ENCODE data around the gene CSNK1A1. TPM values are rescaled to one million over a fixed set of nuclear protein-coding genes. Genes with fewer than 3 reads are reported as not detected.

The CSNK1A1 gene
- total RNA-seq, 3 donors from 2014 or later = 151 to 350 (median 287) TPM

DNA sequence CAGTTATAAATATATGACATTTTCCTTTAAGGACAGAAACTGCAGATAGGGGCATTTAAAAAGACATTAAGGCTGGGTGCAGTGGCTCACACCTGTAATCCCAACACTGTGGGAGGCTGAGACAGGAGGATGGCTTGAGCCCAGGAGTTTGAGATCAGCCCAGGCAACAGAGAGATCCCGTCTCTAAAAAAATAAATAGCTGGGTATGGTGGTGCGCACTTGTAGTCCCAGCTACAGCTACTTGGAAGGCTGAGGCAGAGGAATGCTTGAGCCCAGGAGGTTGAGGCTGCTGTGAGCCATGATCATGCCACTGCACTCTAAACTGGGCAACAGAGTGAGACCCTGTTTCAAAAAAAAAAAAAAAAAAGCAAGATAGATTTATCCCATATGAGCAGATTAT, 63.6 kb downstream of the CSNK1A1 start:
- Histone ChIP-seq H3K27ac (peak overlapping the region; percentile 97 to 98), H3K4me3 (no peak overlapping the region), H3K4me1 (peaks cover 11 to 38% of the 10 kb centered on the region in 2 donors), H3K36me3 (no peaks in the 10 kb centered on the region), H3K27me3 (no peaks in the 10 kb centered on the region), H3K9me3 (no peaks in the 10 kb centered on the region)
- TF ChIP-seq, protein P1, sequence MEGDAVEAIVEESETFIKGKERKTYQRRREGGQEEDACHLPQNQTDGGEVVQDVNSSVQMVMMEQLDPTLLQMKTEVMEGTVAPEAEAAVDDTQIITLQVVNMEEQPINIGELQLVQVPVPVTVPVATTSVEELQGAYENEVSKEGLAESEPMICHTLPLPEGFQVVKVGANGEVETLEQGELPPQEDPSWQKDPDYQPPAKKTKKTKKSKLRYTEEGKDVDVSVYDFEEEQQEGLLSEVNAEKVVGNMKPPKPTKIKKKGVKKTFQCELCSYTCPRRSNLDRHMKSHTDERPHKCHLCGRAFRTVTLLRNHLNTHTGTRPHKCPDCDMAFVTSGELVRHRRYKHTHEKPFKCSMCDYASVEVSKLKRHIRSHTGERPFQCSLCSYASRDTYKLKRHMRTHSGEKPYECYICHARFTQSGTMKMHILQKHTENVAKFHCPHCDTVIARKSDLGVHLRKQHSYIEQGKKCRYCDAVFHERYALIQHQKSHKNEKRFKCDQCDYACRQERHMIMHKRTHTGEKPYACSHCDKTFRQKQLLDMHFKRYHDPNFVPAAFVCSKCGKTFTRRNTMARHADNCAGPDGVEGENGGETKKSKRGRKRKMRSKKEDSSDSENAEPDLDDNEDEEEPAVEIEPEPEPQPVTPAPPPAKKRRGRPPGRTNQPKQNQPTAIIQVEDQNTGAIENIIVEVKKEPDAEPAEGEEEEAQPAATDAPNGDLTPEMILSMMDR (IDR thresholded peaks at IDR 0.05) = no peak
- TF ChIP-seq POLR2A (IDR thresholded peaks at IDR 0.05) (no peak), POLR2AphosphoS5 (IDR thresholded peaks at IDR 0.05) (no peak)
- intact Hi-C loops (cut with DNase I; ENCODE audit: low total_unique reads) = no loop called here
- no peak for DNase-seq (ENCODE audit: low spot score in 2 of 2)

DNA sequence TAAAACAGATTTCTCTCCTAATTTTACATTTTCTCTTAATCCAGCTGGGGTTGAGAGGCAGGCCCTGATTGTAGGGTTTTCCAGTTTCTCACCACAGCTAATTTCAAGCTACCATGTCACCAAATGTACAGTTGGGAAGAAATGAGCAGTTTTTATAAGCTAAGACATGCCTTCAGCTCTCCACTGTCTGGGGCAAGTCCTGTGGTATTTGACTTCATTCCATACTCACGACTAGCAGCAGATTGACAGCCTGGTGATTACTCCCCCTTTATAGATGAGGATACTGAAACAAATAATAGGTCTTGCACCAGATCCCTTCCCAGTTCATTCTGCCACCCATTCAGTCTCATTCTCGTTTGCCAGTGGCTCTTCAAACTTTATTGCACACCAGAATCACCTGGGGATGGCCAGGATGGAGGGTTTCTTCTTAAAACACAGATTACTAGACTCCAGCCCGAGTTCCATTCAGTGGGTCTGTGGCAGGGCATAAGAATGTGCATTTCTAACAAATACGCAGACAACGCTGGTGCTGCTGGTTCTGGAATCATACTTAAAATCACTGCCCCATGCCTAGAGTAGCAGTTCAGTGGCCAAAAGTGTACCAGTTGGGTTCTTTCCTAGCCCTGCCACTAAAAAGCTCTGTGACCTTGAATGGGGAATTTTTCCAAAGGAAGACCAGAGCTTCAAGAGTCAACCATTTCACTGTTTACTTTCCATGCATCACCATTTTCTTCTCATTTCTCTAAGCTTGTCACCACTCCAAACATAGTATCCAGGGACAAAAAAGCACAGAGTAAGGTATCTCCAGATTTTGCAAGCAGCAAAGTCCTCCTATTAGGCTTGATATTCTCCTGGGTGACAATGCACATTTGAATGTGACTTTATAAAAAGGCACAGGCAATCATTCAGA, 64.3 kb downstream of the CSNK1A1 start:
- no peaks in the 10 kb centered on the region for H3K36me3 ChIP-seq
- intact Hi-C loops (cut with DNase I; ENCODE audit: low total_unique reads) = no loop called here
- H3K27me3 ChIP-seq = no peaks in the 10 kb centered on the region
- DNase-seq (ENCODE audit: low spot score in 2 of 2) = no peak
- H3K4me1 ChIP-seq = peaks cover 11 to 34% of the 10 kb centered on the region in 2 donors
- H3K27ac ChIP-seq = peak overlapping the region; percentile 97 to 98
- no peak overlapping the region for H3K4me3 ChIP-seq
- no peak for TF ChIP-seq POLR2AphosphoS5 (IDR thresholded peaks at IDR 0.05)
- no peaks in the 10 kb centered on the region for H3K9me3 ChIP-seq

DNA sequence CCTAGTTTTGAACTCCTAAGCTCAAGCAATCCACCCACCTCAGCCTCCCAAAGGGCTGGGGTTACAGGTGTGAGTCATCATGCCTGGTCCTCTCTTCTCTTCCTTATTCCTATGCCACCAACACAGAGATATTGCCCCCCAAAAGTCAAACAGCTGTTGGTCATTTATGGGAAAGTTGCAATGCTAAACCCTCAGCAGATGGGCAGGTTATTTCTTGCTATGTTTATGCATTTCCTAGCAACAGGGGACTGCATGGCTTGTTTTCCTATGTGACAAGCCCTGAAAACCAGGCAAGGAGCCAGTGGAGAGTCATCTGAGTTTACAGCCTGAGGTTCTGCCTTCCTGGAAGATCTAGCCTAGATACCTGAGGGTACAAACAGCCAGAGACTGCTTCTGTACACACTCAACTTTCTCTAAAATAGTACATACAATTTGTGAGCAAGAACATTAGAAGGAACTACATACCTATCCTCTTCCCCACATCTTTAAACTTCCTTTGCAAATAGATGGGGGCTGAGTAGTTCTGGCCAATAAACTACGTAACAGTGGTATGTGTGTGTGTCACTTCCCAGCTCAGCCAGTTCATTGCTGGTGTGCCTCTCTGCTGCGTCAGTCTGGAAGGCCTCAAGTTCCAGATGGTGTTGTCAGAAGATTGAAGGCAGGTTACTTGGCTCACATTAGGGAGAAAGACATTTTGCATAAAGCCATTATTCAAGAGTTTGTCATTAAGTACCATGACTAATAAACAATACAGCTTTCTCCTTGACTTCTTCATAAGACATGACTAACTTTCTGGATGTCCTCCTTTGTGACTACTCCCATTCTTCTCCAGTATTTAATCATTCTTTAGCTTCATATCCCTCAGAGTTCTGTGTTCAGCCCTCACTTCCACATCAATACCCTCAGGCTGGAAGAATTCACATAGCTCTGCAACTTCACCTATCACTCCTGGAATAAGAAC, 65.3 kb downstream of the CSNK1A1 start:
- H3K9me3 ChIP-seq = no peaks in the 10 kb centered on the region
- H3K27me3 ChIP-seq = no peaks in the 10 kb centered on the region
- no peaks in the 10 kb centered on the region for H3K36me3 ChIP-seq
- peak overlapping the region; percentile 97 to 98 for H3K27ac ChIP-seq
- peaks cover 11 to 34% of the 10 kb centered on the region in 2 donors for H3K4me1 ChIP-seq
- DNase-seq (ENCODE audit: low spot score in 2 of 2) = peak; percentile 86 to 98
- TF ChIP-seq POLR2AphosphoS5 (IDR thresholded peaks at IDR 0.05) (peak; percentile 91 to 95 (median 94)), POLR2A (IDR thresholded peaks at IDR 0.05) (peak; percentile 20)
- TF ChIP-seq, protein P1 (IDR thresholded peaks at IDR 0.05) = no peak
- intact Hi-C loops (cut with DNase I; ENCODE audit: low total_unique reads) = no loop called here
- H3K4me3 ChIP-seq = peak overlapping the region in 1 of 3 donors; percentile 24

DNA sequence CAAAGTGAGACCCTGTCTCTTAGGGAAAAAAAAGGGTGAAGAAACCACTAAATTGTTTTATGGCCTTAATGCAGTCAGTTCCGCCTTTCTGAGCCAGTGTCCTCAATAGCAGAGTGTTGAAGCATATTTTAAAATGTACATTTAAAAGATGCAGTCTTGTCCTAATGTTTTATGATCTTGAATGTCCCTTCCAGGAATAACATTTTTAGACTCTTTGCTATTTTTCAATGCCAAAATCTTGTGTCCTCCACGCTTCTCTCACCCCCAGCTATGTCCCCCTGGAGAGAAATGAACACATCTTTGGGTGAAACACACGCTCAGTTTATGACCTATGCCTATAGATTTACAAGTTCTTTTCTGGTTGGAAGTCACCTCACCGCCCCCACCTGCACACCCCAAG, 69.8 kb downstream of the CSNK1A1 start:
- Histone ChIP-seq H3K27me3 (no peaks in the 10 kb centered on the region), H3K9me3 (no peaks in the 10 kb centered on the region), H3K4me1 (peaks cover 4 to 13% of the 10 kb centered on the region in 2 donors), H3K27ac (peak overlapping the region; percentile 89 to 97), H3K36me3 (no peaks in the 10 kb centered on the region), H3K4me3 (no peak overlapping the region)
- TF ChIP-seq POLR2AphosphoS5 (IDR thresholded peaks at IDR 0.05) (no peak), POLR2A (IDR thresholded peaks at IDR 0.05) (no peak)
- TF ChIP-seq, protein P1 (IDR thresholded peaks at IDR 0.05) = no peak
- intact Hi-C loops (cut with DNase I; ENCODE audit: low total_unique reads) = no loop called here
- DNase-seq (ENCODE audit: low spot score in 2 of 2) = no peak

DNA sequence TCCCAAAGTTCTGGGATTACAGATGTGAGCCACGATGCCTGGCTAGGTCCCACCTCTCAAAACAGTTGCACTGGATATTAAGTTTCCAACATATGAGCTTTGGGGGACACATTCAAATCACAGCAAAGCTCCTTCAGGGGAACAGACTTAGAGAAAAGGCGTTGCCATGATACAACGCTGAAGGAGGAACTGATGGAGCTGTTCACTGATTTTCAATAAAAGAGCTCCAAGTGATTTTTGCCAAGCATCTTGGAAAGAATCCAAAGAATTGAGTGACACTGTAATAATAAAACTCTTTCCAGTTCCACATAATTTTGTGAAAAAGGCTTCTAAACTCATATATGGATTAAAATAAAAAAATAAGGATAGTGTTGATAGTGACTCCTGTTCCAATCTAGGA, 72.5 kb downstream of the CSNK1A1 start:
- no peaks in the 10 kb centered on the region for H3K27me3 ChIP-seq
- no peaks in the 10 kb centered on the region for H3K36me3 ChIP-seq
- TF ChIP-seq POLR2AphosphoS5 (IDR thresholded peaks at IDR 0.05) = no peak
- TF ChIP-seq, protein P1 (IDR thresholded peaks at IDR 0.05) = no peak
- no peak for TF ChIP-seq POLR2A (IDR thresholded peaks at IDR 0.05)
- H3K4me3 ChIP-seq = no peak overlapping the region
- DNase-seq (ENCODE audit: low spot score in 2 of 2) = no peak
- H3K4me1 ChIP-seq = no peaks in the 10 kb centered on the region
- no peak overlapping the region for H3K27ac ChIP-seq
- H3K9me3 ChIP-seq = no peaks in the 10 kb centered on the region
- intact Hi-C loops (cut with DNase I; ENCODE audit: low total_unique reads) = no loop called here
